GM23248 (cell line): Measurements from ENCODE around the gene DDOST.

Experiments
- EZH2 ChIP-seq: fragments of 200-600 bp; sonication (generic); IDR thresholded peaks from 2 replicates; pipeline ENCODE4 v1.6.1; 2018; ENCODE audit warnings: antibody characterized with exemption, mild to moderate bottlenecking; ENCODE audit not compliant: insufficient read depth, poor library complexity, severe bottlenecking
- EZH2phosphoT487 ChIP-seq: fragments of 200-600 bp; sonication (generic); IDR thresholded peaks from 2 replicates; pipeline ENCODE4 v1.6.1; 2018; ENCODE audit warnings: antibody characterized with exemption, moderate library complexity, mild to moderate bottlenecking, low read depth; ENCODE audit not compliant: insufficient read depth

- TF ChIP-seq EZH2 (no peak), EZH2phosphoT487 (no peak)
Observed at GRCh38 chr1:20685741-20686140, 24.6 kb upstream of the DDOST start.
